ENCODE results near the gene STK38L. TPM values are rescaled to one million over a fixed set of nuclear protein-coding genes. Genes with fewer than 3 reads are reported as not detected.

Gene STK38L
- polyA plus RNA-seq, 1 donor: 33.7 TPM

GRCh38 chr12:27246774-27247173, 2.7 kb downstream of the STK38L start:
- no peaks in the 10 kb centered on the region for H3K36me3 ChIP-seq (ENCODE audit: control insufficient read depth, insufficient read depth, low read length)
- peaks cover 5% of the 10 kb centered on the region for H3K4me1 ChIP-seq (ENCODE audit: control insufficient read depth, insufficient read depth, low read length)
- 67% methylated on average over 1 of the region's 5 CpGs for WGBS (ENCODE audit: insufficient coverage, low lambda C conversion rate)
- H3K9me3 ChIP-seq (ENCODE audit: control insufficient read depth, low read depth, low read length): peaks cover 5% of the 10 kb centered on the region
- DNase-seq: no peak
- no peaks in the 10 kb centered on the region for H3K27me3 ChIP-seq (ENCODE audit: control insufficient read depth, insufficient read depth, low read length)
- no peak overlapping the region for H3K27ac ChIP-seq (ENCODE audit: low read length)
- H3K4me3 ChIP-seq (ENCODE audit: low read length): no peak overlapping the region

- Histone ChIP-seq H3K4me1 (ENCODE audit: control insufficient read depth, insufficient read depth, low read length) (peaks cover 11% of the 10 kb centered on the region), H3K9me3 (ENCODE audit: control insufficient read depth, low read depth, low read length) (no peaks in the 10 kb centered on the region), H3K27ac (ENCODE audit: low read length) (no peak overlapping the region), H3K4me3 (ENCODE audit: low read length) (no peak overlapping the region), H3K36me3 (ENCODE audit: control insufficient read depth, insufficient read depth, low read length) (no peaks in the 10 kb centered on the region), H3K27me3 (ENCODE audit: control insufficient read depth, insufficient read depth, low read length) (no peaks in the 10 kb centered on the region)
- 0% methylated on average over 1 of the region's 2 CpGs for WGBS (ENCODE audit: insufficient coverage, low lambda C conversion rate)
- DNase-seq: no peak
Measured at GRCh38 chr12:27252934-27253333, 8.8 kb downstream of the STK38L start.

DNA sequence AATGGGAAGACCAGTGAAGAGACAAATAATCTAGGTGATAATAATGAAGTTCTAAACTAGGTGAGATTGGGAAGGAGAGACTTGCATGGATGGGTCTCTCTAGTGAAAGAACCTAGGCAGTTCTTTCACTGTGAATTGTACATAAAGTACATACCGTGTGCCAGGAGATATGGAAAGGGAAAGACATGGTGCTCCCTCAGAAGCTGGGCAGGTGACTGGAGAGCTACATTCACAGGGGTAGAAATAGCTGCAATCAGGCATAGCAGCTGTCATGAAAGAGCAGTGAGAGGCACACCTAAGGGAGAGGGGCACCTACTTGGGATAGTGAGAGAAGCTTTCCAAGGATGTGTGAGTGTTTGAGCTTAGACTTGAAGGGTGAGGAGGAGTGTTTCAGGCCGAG, 9.3 kb downstream of the STK38L start:
- peaks cover 11% of the 10 kb centered on the region for H3K4me1 ChIP-seq (ENCODE audit: control insufficient read depth, insufficient read depth, low read length)
- H3K27me3 ChIP-seq (ENCODE audit: control insufficient read depth, insufficient read depth, low read length): no peaks in the 10 kb centered on the region
- WGBS (ENCODE audit: insufficient coverage, low lambda C conversion rate): 60% methylated on average over 1 of the region's 2 CpGs
- no peaks in the 10 kb centered on the region for H3K36me3 ChIP-seq (ENCODE audit: control insufficient read depth, insufficient read depth, low read length)
- no peak overlapping the region for H3K4me3 ChIP-seq (ENCODE audit: low read length)
- no peak overlapping the region for H3K27ac ChIP-seq (ENCODE audit: low read length)
- no peak for DNase-seq
- no peaks in the 10 kb centered on the region for H3K9me3 ChIP-seq (ENCODE audit: control insufficient read depth, low read depth, low read length)

DNA sequence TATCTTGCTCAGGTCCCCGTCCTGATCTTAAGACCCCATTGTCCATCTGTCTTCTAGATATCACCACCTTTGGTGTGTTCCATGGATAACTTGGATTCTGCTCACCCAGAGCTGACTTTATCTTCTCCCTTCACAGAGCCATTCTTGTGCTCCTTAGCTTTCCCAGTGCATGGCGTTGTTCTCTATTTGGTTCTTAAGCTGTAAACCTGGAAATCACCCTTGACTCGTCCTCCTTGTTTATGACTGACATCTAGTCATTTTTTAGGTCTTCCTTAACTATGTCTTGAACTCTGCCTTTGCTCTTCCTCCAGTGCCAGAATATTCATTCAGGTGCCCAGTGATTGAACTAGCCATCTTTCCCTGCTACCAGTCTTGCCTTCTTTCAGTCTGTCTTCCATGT, 11.7 kb downstream of the STK38L start:
- DNase-seq: no peak
- Histone ChIP-seq H3K27me3 (ENCODE audit: control insufficient read depth, insufficient read depth, low read length) (no peaks in the 10 kb centered on the region), H3K4me1 (ENCODE audit: control insufficient read depth, insufficient read depth, low read length) (peaks cover 9% of the 10 kb centered on the region), H3K27ac (ENCODE audit: low read length) (no peak overlapping the region), H3K36me3 (ENCODE audit: control insufficient read depth, insufficient read depth, low read length) (no peaks in the 10 kb centered on the region), H3K9me3 (ENCODE audit: control insufficient read depth, low read depth, low read length) (no peaks in the 10 kb centered on the region), H3K4me3 (ENCODE audit: low read length) (no peak overlapping the region)
- 93% methylated on average over 2 of the region's 3 CpGs for WGBS (ENCODE audit: insufficient coverage, low lambda C conversion rate)

DNA sequence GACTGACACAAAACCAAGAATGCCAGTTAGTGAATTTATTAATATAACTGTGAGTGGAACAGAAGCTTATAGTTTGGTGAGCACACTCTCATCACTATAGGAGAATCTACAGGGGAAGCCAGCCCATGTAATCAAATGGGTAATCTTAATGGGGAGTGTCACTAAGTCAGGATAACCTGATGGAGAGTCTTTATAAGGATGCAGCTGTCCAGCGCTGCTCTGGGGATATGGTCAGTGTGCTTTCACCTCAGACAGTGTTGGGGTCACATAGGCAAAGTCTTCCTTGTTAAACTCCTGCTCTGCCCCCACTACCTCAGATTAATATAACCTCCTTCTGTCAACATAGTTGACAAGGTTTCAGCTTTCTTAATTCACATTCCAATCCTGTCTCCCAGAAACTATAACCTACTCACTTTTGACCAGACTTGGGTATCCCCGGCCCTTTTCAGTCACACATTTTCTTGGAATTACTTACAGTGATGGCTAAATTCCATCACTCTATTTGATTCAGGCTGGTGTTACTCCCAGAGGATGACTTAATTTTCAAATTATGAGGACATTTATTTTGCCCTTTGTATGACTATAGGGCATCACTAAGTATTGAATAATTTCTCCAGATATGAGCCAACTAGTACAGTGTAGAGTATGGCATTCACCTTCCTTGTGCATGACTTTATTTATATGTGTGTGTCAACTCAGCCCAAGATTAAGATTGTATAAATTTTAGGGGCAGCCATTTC, 13.2 kb downstream of the STK38L start:
- peaks cover 6% of the 10 kb centered on the region for H3K4me1 ChIP-seq (ENCODE audit: control insufficient read depth, insufficient read depth, low read length)
- H3K4me3 ChIP-seq (ENCODE audit: low read length): no peak overlapping the region
- no peaks in the 10 kb centered on the region for H3K27me3 ChIP-seq (ENCODE audit: control insufficient read depth, insufficient read depth, low read length)
- no peaks in the 10 kb centered on the region for H3K9me3 ChIP-seq (ENCODE audit: control insufficient read depth, low read depth, low read length)
- H3K27ac ChIP-seq (ENCODE audit: low read length): no peak overlapping the region
- DNase-seq: no peak
- WGBS (ENCODE audit: insufficient coverage, low lambda C conversion rate): no CpG with 5 or more reads among the region's 2 CpGs
- H3K36me3 ChIP-seq (ENCODE audit: control insufficient read depth, insufficient read depth, low read length): no peaks in the 10 kb centered on the region

GRCh38 chr12:27260746-27261145, 16.7 kb downstream of the STK38L start:
- WGBS (ENCODE audit: insufficient coverage, low lambda C conversion rate): 100% methylated on average over 1 of the region's 4 CpGs
- no peak overlapping the region for H3K4me3 ChIP-seq (ENCODE audit: low read length)
- no peak overlapping the region for H3K27ac ChIP-seq (ENCODE audit: low read length)
- no peaks in the 10 kb centered on the region for H3K4me1 ChIP-seq (ENCODE audit: control insufficient read depth, insufficient read depth, low read length)
- no peaks in the 10 kb centered on the region for H3K36me3 ChIP-seq (ENCODE audit: control insufficient read depth, insufficient read depth, low read length)
- DNase-seq: no peak
- no peaks in the 10 kb centered on the region for H3K9me3 ChIP-seq (ENCODE audit: control insufficient read depth, low read depth, low read length)
- no peaks in the 10 kb centered on the region for H3K27me3 ChIP-seq (ENCODE audit: control insufficient read depth, insufficient read depth, low read length)

DNA sequence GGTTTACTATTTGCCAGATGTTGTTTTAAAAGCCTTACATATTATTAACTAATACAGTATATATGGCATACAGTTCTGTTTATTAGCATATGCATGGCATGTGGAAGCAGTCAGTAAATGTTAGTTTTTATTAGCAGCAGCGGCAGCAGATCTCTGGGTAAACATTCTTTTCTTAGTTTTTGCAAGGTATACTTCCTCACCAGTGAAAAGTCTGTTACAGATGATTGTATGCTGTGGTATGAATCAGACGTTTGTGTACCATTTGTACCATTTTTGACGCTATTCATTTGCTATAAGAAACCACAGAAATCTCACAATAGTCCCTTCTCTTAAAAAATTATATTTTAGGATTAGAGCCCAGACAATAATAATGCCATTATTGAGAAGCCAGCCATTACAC, 17.8 kb downstream of the STK38L start:
- H3K27me3 ChIP-seq (ENCODE audit: control insufficient read depth, insufficient read depth, low read length): no peaks in the 10 kb centered on the region
- 83% methylated on average over 2 of the region's 3 CpGs for WGBS (ENCODE audit: insufficient coverage, low lambda C conversion rate)
- H3K9me3 ChIP-seq (ENCODE audit: control insufficient read depth, low read depth, low read length): no peaks in the 10 kb centered on the region
- DNase-seq: no peak
- H3K27ac ChIP-seq (ENCODE audit: low read length): no peak overlapping the region
- no peak overlapping the region for H3K4me3 ChIP-seq (ENCODE audit: low read length)
- no peaks in the 10 kb centered on the region for H3K4me1 ChIP-seq (ENCODE audit: control insufficient read depth, insufficient read depth, low read length)
- H3K36me3 ChIP-seq (ENCODE audit: control insufficient read depth, insufficient read depth, low read length): no peaks in the 10 kb centered on the region

- no peak overlapping the region for H3K4me3 ChIP-seq (ENCODE audit: low read length)
- no peaks in the 10 kb centered on the region for H3K36me3 ChIP-seq (ENCODE audit: control insufficient read depth, insufficient read depth, low read length)
- no peak overlapping the region for H3K27ac ChIP-seq (ENCODE audit: low read length)
- no peak for DNase-seq
- no peaks in the 10 kb centered on the region for H3K27me3 ChIP-seq (ENCODE audit: control insufficient read depth, insufficient read depth, low read length)
- no CpG with 5 or more reads among the region's 4 CpGs for WGBS (ENCODE audit: insufficient coverage, low lambda C conversion rate)
- no peaks in the 10 kb centered on the region for H3K9me3 ChIP-seq (ENCODE audit: control insufficient read depth, low read depth, low read length)
- peaks cover 13% of the 10 kb centered on the region for H3K4me1 ChIP-seq (ENCODE audit: control insufficient read depth, insufficient read depth, low read length)
Measured at GRCh38 chr12:27270148-27270547, 26.1 kb downstream of the STK38L start.

DNA sequence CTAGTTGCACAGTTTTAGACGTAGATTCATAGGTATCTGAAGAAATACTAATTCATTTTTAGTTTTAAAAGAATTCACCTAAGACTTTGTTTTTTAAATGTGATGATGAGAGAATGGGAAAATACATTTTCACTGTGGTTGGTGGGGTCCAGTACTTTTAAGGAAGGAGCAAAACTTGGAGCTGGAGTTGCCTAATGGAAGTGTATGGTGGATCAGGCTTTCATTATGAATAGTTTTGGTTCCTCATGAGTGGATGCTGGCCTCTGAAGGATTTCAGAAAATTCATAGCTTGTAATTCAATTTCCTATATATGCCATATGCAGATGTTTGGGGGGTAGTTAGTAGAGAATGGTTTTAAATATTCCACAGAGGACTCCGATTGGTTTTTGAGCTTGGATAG, 27.1 kb downstream of the STK38L start:
- H3K36me3 ChIP-seq (ENCODE audit: control insufficient read depth, insufficient read depth, low read length): no peaks in the 10 kb centered on the region
- no peak overlapping the region for H3K27ac ChIP-seq (ENCODE audit: low read length)
- DNase-seq: no peak
- H3K27me3 ChIP-seq (ENCODE audit: control insufficient read depth, insufficient read depth, low read length): no peaks in the 10 kb centered on the region
- WGBS (ENCODE audit: insufficient coverage, low lambda C conversion rate): no CpG with 5 or more reads among the region's 2 CpGs
- peaks cover 13% of the 10 kb centered on the region for H3K4me1 ChIP-seq (ENCODE audit: control insufficient read depth, insufficient read depth, low read length)
- H3K9me3 ChIP-seq (ENCODE audit: control insufficient read depth, low read depth, low read length): no peaks in the 10 kb centered on the region
- no peak overlapping the region for H3K4me3 ChIP-seq (ENCODE audit: low read length)

- peak; percentile 39 to 76 for DNase-seq
- no peaks in the 10 kb centered on the region for H3K36me3 ChIP-seq (ENCODE audit: control insufficient read depth, insufficient read depth, low read length)
- H3K27me3 ChIP-seq (ENCODE audit: control insufficient read depth, insufficient read depth, low read length): no peaks in the 10 kb centered on the region
- H3K9me3 ChIP-seq (ENCODE audit: control insufficient read depth, low read depth, low read length): no peaks in the 10 kb centered on the region
- no peak overlapping the region for H3K4me3 ChIP-seq (ENCODE audit: low read length)
- 86% methylated on average over 1 of the region's 2 CpGs for WGBS (ENCODE audit: insufficient coverage, low lambda C conversion rate)
- peak overlapping the region; percentile 70 for H3K27ac ChIP-seq (ENCODE audit: low read length)
- H3K4me1 ChIP-seq (ENCODE audit: control insufficient read depth, insufficient read depth, low read length): peaks cover 17% of the 10 kb centered on the region
Measured at GRCh38 chr12:27272373-27273028, 28.4 kb downstream of the STK38L start.

- DNase-seq: no peak
- Histone ChIP-seq H3K4me3 (ENCODE audit: low read length) (no peak overlapping the region), H3K27me3 (ENCODE audit: control insufficient read depth, insufficient read depth, low read length) (no peaks in the 10 kb centered on the region), H3K4me1 (ENCODE audit: control insufficient read depth, insufficient read depth, low read length) (peaks cover 23% of the 10 kb centered on the region), H3K36me3 (ENCODE audit: control insufficient read depth, insufficient read depth, low read length) (no peaks in the 10 kb centered on the region), H3K9me3 (ENCODE audit: control insufficient read depth, low read depth, low read length) (no peaks in the 10 kb centered on the region), H3K27ac (ENCODE audit: low read length) (peak overlapping the region; percentile 70)
- WGBS (ENCODE audit: insufficient coverage, low lambda C conversion rate): no CpG with 5 or more reads among the region's 5 CpGs
Measured at GRCh38 chr12:27273114-27273513, 29.0 kb downstream of the STK38L start.
